Measurements from ENCODE around the gene SUCO. TPM values are rescaled to one million over a fixed set of nuclear protein-coding genes. Genes with fewer than 3 reads are reported as not detected.

SUCO gene
- total and polyA plus RNA-seq, 2 of the 13 experiments (the other 11 are each of a cell fraction or from before 2014, with no cell fraction given), result 12.6 to 25.5 TPM

- TF ChIP-seq ZNF609 (CRISPR knock-in tag; IDR thresholded peaks at IDR 0.05; ENCODE audit: borderline replicate concordance), result no peak
- TF ChIP-seq ZC3H13 (CRISPR knock-in tag; IDR thresholded peaks at IDR 0.05), result no peak
- peak; percentile 84 for TF ChIP-seq IRF2 (CRISPR knock-in tag; IDR thresholded peaks at IDR 0.05)
- peak; percentile 90 for TF ChIP-seq DRAP1 (CRISPR knock-in tag; IDR thresholded peaks at IDR 0.05)
- TF ChIP-seq ASH2L (IDR thresholded peaks at IDR 0.05; ENCODE audit: insufficient read length, low read depth, low read length), result peak; percentile 48
- no peak for TF ChIP-seq MED1 (CRISPR knock-in tag; IDR thresholded peaks at IDR 0.05)
- no peak for TF ChIP-seq CENPT (CRISPR knock-in tag; IDR thresholded peaks at IDR 0.05; ENCODE audit: low read depth)
- no peak for TF ChIP-seq ZFP41 (CRISPR knock-in tag; IDR thresholded peaks at IDR 0.05; ENCODE audit: borderline replicate concordance)
- no peak for TF ChIP-seq ZBTB20 (CRISPR knock-in tag; IDR thresholded peaks at IDR 0.05; ENCODE audit: borderline replicate concordance, low read depth)
- peak; percentile 47; the same call in 1 of the 2 replicates for TF ChIP-seq ZNF605 (CRISPR knock-in tag; IDR thresholded peaks at IDR 0.05)
- no peak for TF ChIP-seq ZSCAN21 (CRISPR knock-in tag; IDR thresholded peaks at IDR 0.05; ENCODE audit: borderline replicate concordance)
- TF ChIP-seq DR1 (CRISPR knock-in tag; IDR thresholded peaks at IDR 0.05), result peak; percentile 46; the same call in 1 of the 2 replicates
- no peak for TF ChIP-seq ZSCAN20 (CRISPR knock-in tag; IDR thresholded peaks at IDR 0.05; ENCODE audit: borderline replicate concordance)
- peak; percentile 7 to 27; a peak in 2 of 4 replicates for TF ChIP-seq MAFK (conservative IDR thresholded peaks at IDR 0.05 in 1 of 2, IDR thresholded peaks at IDR 0.05 in 1 of 2; ENCODE audit: low read length in 2 of 2)
- 0 out of 2 replicates have a peak, but pooled peaks have one; percentile 11 for TF ChIP-seq HOMEZ (CRISPR knock-in tag; IDR thresholded peaks at IDR 0.05; ENCODE audit: low read depth)
- no peak for TF ChIP-seq NCOR1 (IDR thresholded peaks at IDR 0.05; ENCODE audit: borderline replicate concordance, low read length)
- TF ChIP-seq ZNF3 (CRISPR knock-in tag; IDR thresholded peaks at IDR 0.05), result 0 out of 2 replicates have a peak, but pooled peaks have one; percentile 32
- TF ChIP-seq FOXJ3 (CRISPR knock-in tag; IDR thresholded peaks at IDR 0.05; ENCODE audit: borderline replicate concordance), result no peak
- TF ChIP-seq FOXK2 (IDR thresholded peaks at IDR 0.05), result peak; percentile 36; the same call in 1 of the 2 replicates
- TF ChIP-seq ZMYM3 (CRISPR knock-in tag; IDR thresholded peaks at IDR 0.05), result no peak
- 0 out of 2 replicates have a peak, but pooled peaks have one; percentile 26 for TF ChIP-seq ZNF362 (CRISPR knock-in tag; IDR thresholded peaks at IDR 0.05; ENCODE audit: borderline replicate concordance)
Measured at GRCh38 chr1:172532183-172532699, 709 bp upstream of the SUCO start (continued).

Data from HepG2 (cell line).